ENCODE results near the gene STK25.

- TF ChIP-seq CTCF (IDR thresholded peaks at IDR 0.05 in 8 of 11, conservative IDR thresholded peaks at IDR 0.05 in 3 of 11) (no peak), POLR2A (IDR thresholded peaks at IDR 0.05) (no peak)
These were observed 8.2 kb upstream of the STK25 start for GRCh38 chr2:241516520-241516965.
